H1 (cell line): ENCODE results near the gene MATK. TPM values are rescaled to one million over a fixed set of nuclear protein-coding genes. Genes with fewer than 3 reads are reported as not detected.
A peak's percentile ranks its signal among the peaks of the same experiment; 100 is the strongest.

Experiments
- CTCF ChIA-PET: fragments of 300-600 bp; sonication (Branson Sonifier 250); formaldehyde crosslinking; loops from one replicate; lab custom pipeline; 2021; ENCODE audit not compliant: partially characterized antibody; lab: Charles Lee
- POLR2A ChIA-PET: fragments of 300-600 bp; sonication (Branson Sonifier 250); formaldehyde crosslinking; loops from one replicate; lab custom pipeline; 2021; ENCODE audit warnings: inconsistent platforms; ENCODE audit not compliant: partially characterized antibody; lab: Charles Lee
- DNase-seq, 2 experiments: peaks; one replicate each; pipeline versions ENCODE4 v3.0.0 to v3.0.0-alpha.2; 2010 to 2022; ENCODE audit warnings: low spot score in 2 of 2, low read depth in 1 of 2, mixed read lengths in 1 of 2
- FAIRE-seq: peaks from 2 replicates; lab custom pipeline; 2011; peaks lifted over from hg19 to GRCh38; lab: Jason Lieb, UNC
- H2AFZ ChIP-seq: 2 replicates; pipeline ENCODE4 v1.8.1; 2012; ENCODE audit warnings: low read length, inconsistent platforms
- H2AK5ac ChIP-seq: 2 replicates; pipeline ENCODE4 v1.6.1; 2013; ENCODE audit warnings: low read depth, low read length
- H2BK120ac ChIP-seq: replicated peaks from 2 replicates; pipeline ENCODE3; 2013; ENCODE audit warnings: low read depth, low read length, inconsistent platforms
- H2BK12ac ChIP-seq: 2 replicates; pipeline ENCODE4 v1.6.1; 2013; ENCODE audit warnings: low read depth, low read length
- H2BK15ac ChIP-seq: 2 replicates; pipeline ENCODE4 v1.6.1; 2013; ENCODE audit warnings: low read length
- H2BK20ac ChIP-seq: 2 replicates; pipeline ENCODE4 v1.6.1; 2013; ENCODE audit warnings: low read length
- H2BK5ac ChIP-seq: 2 replicates; pipeline ENCODE4 v1.6.1; 2013; ENCODE audit warnings: low read depth, low read length
- H3K14ac ChIP-seq: 2 replicates; pipeline ENCODE4 v1.6.1; 2013; ENCODE audit warnings: inconsistent platforms; ENCODE audit not compliant: insufficient read length
- H3K18ac ChIP-seq: 2 replicates; pipeline ENCODE4 v1.6.1; 2013; ENCODE audit warnings: low read length; ENCODE audit errors: extremely low read depth
- H3K23ac ChIP-seq: 2 replicates; pipeline ENCODE4 v1.6.1; 2013; ENCODE audit warnings: inconsistent platforms; ENCODE audit not compliant: insufficient read length
- H3K23me2 ChIP-seq: 2 replicates; pipeline ENCODE4 v1.6.1; 2013; ENCODE audit warnings: low read depth, low read length
- H3K27ac ChIP-seq: 2 replicates; pipeline ENCODE4 v1.6.1; 2011; ENCODE audit warnings: low read depth, low read length, inconsistent platforms
- H3K27me3 ChIP-seq, 4 experiments: replicated peaks in 1 of 4; 1 replicate in 1 of 4; 2 replicates in 3 of 4; pipeline versions ENCODE4 v1.6.1 to v1.8.1; 2011 to 2013; ENCODE audit warnings: low read length in 3 of 4, mild to moderate bottlenecking in 3 of 4, inconsistent platforms in 2 of 4, mixed read lengths in 2 of 4, moderate library complexity in 1 of 4; ENCODE audit not compliant: control insufficient read depth in 3 of 4, insufficient read depth in 3 of 4; ENCODE audit errors: extremely low read depth in 1 of 4
- H3K36me3 ChIP-seq, 4 experiments: 2 replicates each; pipeline versions ENCODE4 v1.6.1 to v1.8.1; 2011 to 2013; ENCODE audit warnings: mild to moderate bottlenecking in 4 of 4, low read length in 3 of 4, moderate library complexity in 2 of 4, control low read depth in 1 of 4, inconsistent platforms in 1 of 4; ENCODE audit not compliant: insufficient read depth in 4 of 4, control insufficient read depth in 2 of 4
- H3K4ac ChIP-seq: replicated peaks from 2 replicates; pipeline ENCODE3; 2013; ENCODE audit warnings: low read length, low read depth, mixed read lengths, inconsistent platforms; ENCODE audit not compliant: insufficient read length
- H3K4me1 ChIP-seq, 4 experiments: replicated peaks in 1 of 4; 1 replicate in 1 of 4; 2 replicates in 3 of 4; pipeline versions ENCODE4 v1.6.1 to v1.8.1; 2011 to 2013; ENCODE audit warnings: low read length in 3 of 4, inconsistent platforms in 2 of 4, mixed read lengths in 1 of 4; ENCODE audit not compliant: insufficient read depth in 4 of 4, control insufficient read depth in 3 of 4
- H3K4me2 ChIP-seq, 2 experiments: 2 replicates each; pipeline versions ENCODE4 v1.6.1 to v1.8.1; 2011 to 2013; ENCODE audit warnings: low read depth in 2 of 2, low read length in 2 of 2, control low read depth in 1 of 2, inconsistent platforms in 1 of 2, mild to moderate bottlenecking in 1 of 2; ENCODE audit not compliant: insufficient read depth in 1 of 2
- H3K4me3 ChIP-seq, 4 experiments: fragments of 200-600, 300-600 bp in 1 of 4; sonication (generic), shearing (Covaris generic), sonication (Bioruptor Twin) in 1 of 4; 2 replicates each; pipeline versions ENCODE4 v1.5.1 to v1.8.1; 2011 to 2016; ENCODE audit warnings: low read length in 4 of 4, low read depth in 3 of 4, control low read depth in 2 of 4, inconsistent platforms in 2 of 4, mild to moderate bottlenecking in 2 of 4, mixed read lengths in 1 of 4, moderate library complexity in 1 of 4; ENCODE audit not compliant: insufficient read depth in 2 of 4; ENCODE audit errors: extremely low read depth in 1 of 4
- H3K56ac ChIP-seq: replicated peaks from 2 replicates; pipeline ENCODE3; 2013; ENCODE audit warnings: low read depth, mild to moderate bottlenecking, mixed read lengths, low read length, inconsistent platforms; ENCODE audit not compliant: insufficient read length
- H3K79me1 ChIP-seq: 2 replicates; pipeline ENCODE4 v1.6.1; 2013; ENCODE audit warnings: low read depth, low read length, control low read depth
- H3K79me2 ChIP-seq, 2 experiments: 2 replicates each; pipeline versions ENCODE4 v1.6.1 to v1.8.1; 2012 to 2013; ENCODE audit warnings: low read length in 2 of 2, mild to moderate bottlenecking in 2 of 2, inconsistent platforms in 1 of 2; ENCODE audit not compliant: insufficient read depth in 2 of 2, control insufficient read depth in 1 of 2
- H3K9ac ChIP-seq, 4 experiments: replicated peaks in 1 of 4; 1 replicate in 1 of 4; 2 replicates in 3 of 4; pipeline versions ENCODE4 v1.6.1 to v1.8.1; 2011 to 2013; ENCODE audit warnings: low read depth in 3 of 4, low read length in 3 of 4, control low read depth in 2 of 4, mild to moderate bottlenecking in 2 of 4, moderate library complexity in 2 of 4, inconsistent platforms in 1 of 4; ENCODE audit errors: extremely low read depth in 1 of 4
- H3K9me3 ChIP-seq, 2 experiments: 2 replicates each; pipeline versions ENCODE4 v1.6.1 to v1.8.1; 2012 to 2013; ENCODE audit warnings: mild to moderate bottlenecking in 2 of 2, moderate library complexity in 2 of 2, control low read depth in 1 of 2, inconsistent platforms in 1 of 2, low read depth in 1 of 2, low read length in 1 of 2, mixed read lengths in 1 of 2; ENCODE audit not compliant: insufficient read depth in 2 of 2
- H4K20me1 ChIP-seq, 2 experiments: replicated peaks in 1 of 2; 2 replicates each; pipeline versions ENCODE3 to v1.8.1; 2011 to 2013; ENCODE audit warnings: inconsistent platforms in 2 of 2, low read length in 2 of 2, mild to moderate bottlenecking in 1 of 2; ENCODE audit not compliant: insufficient read depth in 2 of 2, control insufficient read depth in 1 of 2
- H4K5ac ChIP-seq: 2 replicates; pipeline ENCODE4 v1.6.1; 2013; ENCODE audit warnings: low read length, low read depth, mixed read lengths, inconsistent platforms; ENCODE audit not compliant: insufficient read length
- H4K8ac ChIP-seq: 2 replicates; pipeline ENCODE4 v1.8.0; 2013; ENCODE audit warnings: mild to moderate bottlenecking, moderate library complexity, low read length, inconsistent platforms; ENCODE audit not compliant: insufficient read depth; ENCODE audit errors: extremely low read depth
- H4K91ac ChIP-seq: replicated peaks from 2 replicates; pipeline ENCODE3; 2013; ENCODE audit warnings: low read length, mixed read lengths, inconsistent platforms; ENCODE audit not compliant: insufficient read length
- HDAC2 ChIP-seq, 2 experiments: fragments of 300-600 bp in 1 of 2; sonication (generic) in 1 of 2; IDR thresholded peaks; 2 replicates each; pipeline ENCODE4 v1.6.1; 2011 to 2012; ENCODE audit warnings: low read depth in 2 of 2, low read length in 2 of 2, mild to moderate bottlenecking in 2 of 2, moderate library complexity in 2 of 2, borderline replicate concordance in 1 of 2, inconsistent platforms in 1 of 2
- KDM1A ChIP-seq: fragments of 200-600, 300-600 bp; sonication (generic); IDR thresholded peaks from 2 replicates; pipeline ENCODE4 v1.7.1; 2016; ENCODE audit warnings: mild to moderate bottlenecking, low read length, borderline replicate concordance
- KDM4A ChIP-seq: IDR thresholded peaks from one replicate; pipeline ENCODE4 v1.7.1; 2012; ENCODE audit warnings: low read depth, mild to moderate bottlenecking, moderate library complexity, low read length, inconsistent platforms; ENCODE audit not compliant: severe bottlenecking
- PHF8 ChIP-seq: fragments of 200-600 bp; sonication (generic); conservative IDR thresholded peaks from 2 replicates; pipeline ENCODE4 v1.7.1; 2012; ENCODE audit warnings: low read depth, mild to moderate bottlenecking, inconsistent platforms, low read length, moderate library complexity
- POLR2A ChIP-seq, 2 experiments: IDR thresholded peaks; 1 replicate in 1 of 2; 2 replicates in 1 of 2; pipeline ENCODE4 v1.6.1; 2011; ENCODE audit warnings: low read depth in 2 of 2, low read length in 2 of 2, mild to moderate bottlenecking in 2 of 2; ENCODE audit errors: control extremely low read depth in 1 of 2
- POLR2AphosphoS5 ChIP-seq: IDR thresholded peaks from 2 replicates; pipeline ENCODE4 v1.6.1; 2011; ENCODE audit warnings: low read depth, low read length
- RAD21 ChIP-seq, 2 experiments: IDR thresholded peaks in 1 of 2; conservative IDR thresholded peaks in 1 of 2; 2 replicates each; pipeline ENCODE4 v1.6.1; 2011; ENCODE audit warnings: low read depth in 2 of 2, low read length in 2 of 2, improper control_type of control experiment in 1 of 2, inconsistent platforms in 1 of 2, mild to moderate bottlenecking in 1 of 2, moderate library complexity in 1 of 2
- TAF1 ChIP-seq: IDR thresholded peaks from 2 replicates; pipeline ENCODE4 v1.6.1; 2011; ENCODE audit warnings: mild to moderate bottlenecking, low read depth, low read length
- TBP ChIP-seq: IDR thresholded peaks from 2 replicates; pipeline ENCODE4 v1.6.1; 2011; ENCODE audit warnings: low read depth, low read length, improper control_type of control experiment
- TCF12 ChIP-seq: IDR thresholded peaks from 2 replicates; pipeline ENCODE4 v1.6.1; 2011; ENCODE audit warnings: low read depth, mild to moderate bottlenecking, low read length
- WGBS, 2 experiments: shearing (Covaris generic) in 1 of 2; methylation state at CpG; one replicate each; pipeline versions ENCODE4 v1.1.6 to v1.1.7; 2013 to 2015; ENCODE audit warnings: low lambda C conversion rate in 2 of 2, mixed read lengths in 2 of 2, inconsistent platforms in 1 of 2, low coverage in 1 of 2, missing lambda C conversion rate in 1 of 2; ENCODE audit not compliant: insufficient replicate concordance in 2 of 2, insufficient coverage in 1 of 2, insufficient read length in 1 of 2; ENCODE audit errors: extremely low coverage in 1 of 2, missing lambda C conversion rate in 1 of 2; 5-methylcytosine and 5-hydroxymethylcytosine counted together
- polyA plus RNA-seq, 7 experiments: library from polyadenylated mRNA; depleted of rRNA in 3 of 7; stranded (reverse) in 5 of 7; unstranded in 2 of 7; fragments of >200 nt in 5 of 7; fragments of 200-250 nt in 2 of 7; gene quantifications; 1 replicate in 5 of 7; 2 replicates in 1 of 7; 4 replicates in 1 of 7; pipeline versions ENCODE4 v1.2.1 to v1.2.3, GENCODE V29; 2011 to 2013; ENCODE audit warnings: missing spikeins in 2 of 7, mixed read lengths in 2 of 7
- total RNA-seq: library from RNA; stranded (reverse); fragmentation: NEBNext Ultra II Directional; extraction: Animal tissue kit (Norgen Biotek cat#: 25700); gene quantifications from 2 replicates; pipeline ENCODE4 v1.2.1, GENCODE V29; 2021

MATK gene
- total and polyA plus RNA-seq, 2 of the 8 experiments (the other 6 are each of a cell fraction or from before 2014, with no cell fraction given) = 20.5 to 21.4 TPM

DNA sequence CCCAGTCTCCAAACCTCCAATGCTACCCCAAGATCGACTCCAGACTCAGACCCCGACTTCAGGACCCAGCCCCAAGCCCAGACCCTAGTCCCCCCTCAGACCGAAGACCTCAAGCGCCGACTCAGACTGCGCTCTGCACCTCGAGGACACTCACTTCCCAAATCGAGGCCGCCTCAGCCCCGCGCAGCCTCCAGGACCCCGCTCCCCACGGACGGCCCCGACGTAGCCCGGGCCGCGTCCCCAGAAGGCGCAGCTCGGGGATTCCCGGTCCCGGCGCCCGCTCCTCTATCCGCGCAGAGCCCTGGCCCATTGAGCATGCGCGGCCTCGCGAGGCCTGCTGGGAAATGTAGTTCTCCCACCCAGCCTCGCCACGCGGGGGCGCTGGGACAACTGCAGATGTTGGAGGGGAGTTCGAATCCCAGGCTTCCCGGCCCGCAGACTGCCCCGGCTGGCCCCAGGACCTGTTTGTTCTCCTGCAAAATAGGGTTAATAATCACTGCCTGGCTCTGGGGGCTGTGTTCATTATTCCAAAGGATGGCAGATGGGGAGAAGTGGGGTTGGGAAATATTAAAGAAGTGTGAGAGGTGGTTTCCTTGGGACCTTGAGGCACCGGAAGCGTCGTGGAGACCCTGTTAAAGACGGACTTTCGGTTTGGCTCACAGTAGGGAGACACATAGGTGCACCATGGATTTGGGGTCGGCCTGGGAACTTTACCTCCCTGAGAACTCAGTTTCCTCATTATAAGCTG is 24.6 kb downstream of the MATK start, which contains the start of gene APBA3:
Gene APBA3 (minus strand): TSS at position 311 of the 748 bp plus-strand sequence. CDS start 1,428 bp downstream, outside the sequence.
- no peak within 1 kb of the TSS for H2BK120ac ChIP-seq
- 0 out of 2 replicates have a peak, but pooled peaks have one; percentile 54 for TF ChIP-seq TCF12
- TF ChIP-seq KDM1A = 0 out of 2 replicates have a peak, but pooled peaks have one; percentile 49
- TF ChIP-seq KDM4A = peak; percentile 93
- TF ChIP-seq TAF1 = peak; percentile 69
- TF ChIP-seq RAD21 (IDR thresholded peaks at IDR 0.05 in 1 of 2, conservative IDR thresholded peaks at IDR 0.05 in 1 of 2; ENCODE audit: low read depth in 2 of 2, low read length in 2 of 2) = no peak
- peak; percentile 65; the same call in 1 of the 2 replicates for TF ChIP-seq POLR2AphosphoS5
- TF ChIP-seq POLR2A (IDR thresholded peaks at IDR 0.05; ENCODE audit: control extremely low read depth in 1 of 2, low read depth in 2 of 2, low read length in 2 of 2) = peak in 1 of 2 experiments; percentile 70; a peak in 1 of 3 replicates
- TF ChIP-seq HDAC2 (IDR thresholded peaks at IDR 0.05; ENCODE audit: borderline replicate concordance in 1 of 2, low read depth in 2 of 2, low read length in 2 of 2) = peak in 1 of 2 experiments; percentile 25; a peak in 1 of 4 replicates
- peak; percentile 43; the same call in 1 of the 2 replicates for TF ChIP-seq TBP
- peak; percentile 71; the same call in 1 of the 2 replicates for TF ChIP-seq PHF8

More for the DNA sequence above, 24.6 kb downstream of the MATK start, which contains the start of gene APBA3:
- 10% methylated on average over 41 of the region's 45 CpGs; no CpG with 5 or more reads in 1 of the 2 experiments for WGBS, 2 experiments
- H3K27ac ChIP-seq = peak within 1 kb of the TSS; percentile 85
- ChIA-PET POLR2A (interaction anchor here (0.6 to 3.0 kb wide), 21 partner anchors 10 to 317 kb away, joined by 3 to 23 read pairs (median 4); partner anchors contain the start of genes DAPK3, EEF2, MATK and NMRK2), CTCF (interaction anchor here (0.6 to 2.7 kb wide), 7 partner anchors 13 to 477 kb away, joined by 3 to 8 read pairs (median 4); no protein-coding TSS in a partner anchor)
- peak within 1 kb of the TSS; percentile 88 to 95 (median 90) for H3K4me3 ChIP-seq
- peak within 1 kb of the TSS; percentile 82; the same call in 1 of the 2 replicates for H2AFZ ChIP-seq
- H3K9me3 ChIP-seq = no peaks in the 10 kb centered on the region
- H3K4ac ChIP-seq = peak within 1 kb of the TSS; percentile 92
- peak within 1 kb of the TSS; percentile 98 for H3K18ac ChIP-seq
- FAIRE-seq (no peak), DNase-seq (peak; percentile 79 to 99)
- 0 out of 2 replicates have a peak within 1 kb of the TSS, but pooled peaks have one; percentile 9 for H2BK12ac ChIP-seq
- peak within 1 kb of the TSS; percentile 72 to 87 for H3K4me2 ChIP-seq
- peak within 1 kb of the TSS; percentile 65 to 93 (median 84) for H3K9ac ChIP-seq
- peak within 1 kb of the TSS; percentile 79 for H4K91ac ChIP-seq
- H3K14ac ChIP-seq = no peak within 1 kb of the TSS
- H3K36me3 ChIP-seq = peaks cover 0 to 3% (median 0%) of the 10 kb centered on the region in 4 experiments; a peak in 5 of 8 replicates
- no peaks in the 10 kb centered on the region for H3K4me1 ChIP-seq
- H3K79me1 ChIP-seq = no peaks in the 10 kb centered on the region; the same call in 1 of the 2 replicates
- H2BK5ac ChIP-seq = peak within 1 kb of the TSS; percentile 91
- H3K23ac ChIP-seq = no peak within 1 kb of the TSS
- peaks cover 5% of the 10 kb centered on the region for H3K23me2 ChIP-seq
- H3K79me2 ChIP-seq = peaks cover 0 to 7% of the 10 kb centered on the region in 2 experiments; a peak in 1 of 4 replicates
- peak within 1 kb of the TSS; percentile 88 for H3K56ac ChIP-seq
- no peak within 1 kb of the TSS for H2BK20ac ChIP-seq
- H4K5ac ChIP-seq = peak within 1 kb of the TSS; percentile 85
- no peak within 1 kb of the TSS for H2AK5ac ChIP-seq
- no peaks in the 10 kb centered on the region for H3K27me3 ChIP-seq
- H2BK15ac ChIP-seq = no peak within 1 kb of the TSS; the same call in 1 of the 2 replicates
- peak within 1 kb of the TSS; percentile 97 for H4K8ac ChIP-seq
- peaks cover 0 to 5% of the 10 kb centered on the region in 2 experiments for H4K20me1 ChIP-seq
